HG02852 (cell line): ENCODE data around the gene ALKAL2.

Source experiments
- ATAC-seq: cut with Tn5 transposase; IDR thresholded peaks from one replicate; pipeline ENCODE4 v1.9.1; 2021; ENCODE audit warnings: mild to moderate bottlenecking, moderate library complexity; ENCODE audit not compliant: unreplicated experiment

The ALKAL2 gene

DNA sequence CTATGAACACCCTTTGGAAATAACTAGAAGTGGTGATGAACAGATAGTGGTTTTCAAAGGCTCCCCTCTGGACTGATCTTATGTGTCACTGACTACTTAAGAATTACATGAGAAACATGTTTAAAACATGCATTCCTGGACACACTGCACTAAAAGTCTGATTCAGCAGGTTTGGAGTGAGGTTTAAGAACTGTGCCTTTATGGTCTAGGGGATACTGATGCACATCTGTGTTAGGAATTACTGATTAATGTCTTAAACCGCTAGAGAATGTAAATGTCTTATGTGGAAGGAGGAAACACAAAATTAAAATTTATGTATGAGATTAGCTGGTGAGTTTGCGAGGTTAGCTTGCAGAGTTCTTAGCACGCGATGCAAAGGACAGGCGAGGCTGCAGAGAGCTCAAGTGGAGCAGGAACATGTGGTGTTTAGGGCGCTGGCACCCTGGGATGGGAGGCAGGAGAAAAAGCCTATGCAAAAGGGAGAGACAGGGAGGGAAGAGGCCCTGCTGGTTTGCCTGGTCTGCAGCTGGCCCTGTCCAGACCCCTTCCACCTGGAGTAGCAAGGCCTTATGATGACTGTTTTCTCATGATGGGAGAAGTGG is 35.8 kb downstream of the ALKAL2 start:
- ATAC-seq: no peak

DNA sequence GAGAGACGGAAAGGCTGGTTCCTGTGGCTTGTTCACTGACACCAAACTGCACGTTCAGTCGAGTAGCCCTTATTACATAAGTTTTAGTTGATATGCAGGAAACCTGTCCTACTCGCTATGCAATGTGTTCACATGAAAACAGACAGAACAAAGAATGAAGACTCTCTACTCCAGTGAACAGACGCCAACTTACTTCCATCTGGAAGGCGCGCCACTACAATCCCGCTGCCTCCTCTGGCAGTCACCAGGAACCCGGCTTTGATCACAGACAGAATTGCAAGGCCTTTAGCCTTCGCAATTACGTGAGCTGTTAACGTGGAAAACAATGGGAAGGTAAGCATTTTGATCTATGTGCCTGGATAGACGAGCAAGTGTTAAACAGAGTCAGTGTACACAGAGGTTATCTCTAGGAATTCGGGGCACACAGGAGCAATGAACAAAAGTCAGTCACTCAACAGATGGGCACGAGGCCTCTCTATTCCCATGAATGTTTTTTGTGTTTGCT is 38.3 kb downstream of the ALKAL2 start:
- no peak for ATAC-seq

DNA sequence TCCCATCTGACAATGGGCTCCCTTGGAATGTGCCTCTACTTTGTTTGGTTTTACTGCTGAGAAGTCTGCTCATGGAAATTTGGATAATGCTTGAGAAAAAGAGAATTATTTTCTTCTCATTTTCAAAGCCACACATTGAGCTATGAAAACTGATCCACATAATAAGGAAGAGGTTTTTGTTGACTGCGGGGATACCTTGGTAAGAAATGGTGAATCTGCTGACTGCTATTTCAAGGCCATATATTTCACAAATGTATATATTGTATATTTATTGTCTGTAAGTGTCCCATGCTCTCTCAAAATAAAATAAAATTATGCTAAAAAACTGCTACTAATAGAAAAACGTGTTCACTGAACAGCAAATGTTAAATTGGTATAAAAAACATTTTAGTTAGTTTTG is 39.2 kb downstream of the ALKAL2 start:
- no peak for ATAC-seq

DNA sequence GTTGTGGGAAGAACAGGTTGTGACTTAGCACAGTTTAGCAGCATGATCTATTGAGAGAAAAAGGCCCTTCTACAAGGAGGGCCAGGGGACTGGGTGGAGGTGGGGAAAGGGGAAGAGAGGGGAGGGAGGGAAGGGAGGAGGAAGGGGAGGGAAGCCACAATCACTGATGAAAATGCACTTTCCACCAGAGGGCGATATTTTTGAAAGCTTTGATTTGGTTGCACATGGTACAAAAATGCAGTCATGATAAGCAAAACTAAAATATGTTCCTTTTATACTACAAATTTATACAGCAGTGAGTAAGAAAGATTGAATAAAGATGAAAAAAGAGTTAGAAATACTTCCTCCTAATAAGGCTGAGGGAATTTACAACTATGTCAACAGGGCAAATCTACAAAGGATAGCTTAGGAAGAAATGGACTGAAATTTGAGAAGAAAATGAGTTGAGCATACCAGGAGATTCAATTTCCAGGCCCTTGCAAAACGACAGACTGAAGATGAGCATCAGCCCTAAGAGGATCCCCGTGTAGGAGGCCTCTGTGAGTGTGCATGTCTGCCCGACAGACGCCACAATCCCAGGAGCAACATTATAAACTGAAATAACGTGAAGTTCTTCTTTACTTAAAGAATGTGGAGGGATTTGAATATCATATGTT is 41.3 kb downstream of the ALKAL2 start:
- peak; percentile 61 for ATAC-seq

DNA sequence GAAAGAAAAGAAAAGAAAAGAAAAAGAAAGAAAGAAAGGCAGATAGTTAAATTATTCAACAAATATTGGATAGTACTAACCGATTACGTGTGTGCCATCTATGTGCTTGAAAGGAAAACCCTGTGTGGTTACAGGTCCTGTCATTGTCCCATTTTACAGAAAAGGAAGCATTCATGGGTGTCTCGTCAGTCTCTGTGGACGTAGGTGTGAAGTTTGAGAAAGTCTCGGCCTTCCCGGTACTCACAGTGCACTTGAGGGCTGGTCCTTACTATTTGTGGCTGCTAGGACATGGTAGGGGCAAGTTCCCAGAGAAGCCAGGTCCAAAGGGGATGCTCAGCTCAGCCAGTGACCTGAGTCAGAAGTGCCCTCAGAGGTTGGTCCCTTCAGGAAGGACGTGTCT is 43.3 kb downstream of the ALKAL2 start:
- ATAC-seq: no peak

DNA sequence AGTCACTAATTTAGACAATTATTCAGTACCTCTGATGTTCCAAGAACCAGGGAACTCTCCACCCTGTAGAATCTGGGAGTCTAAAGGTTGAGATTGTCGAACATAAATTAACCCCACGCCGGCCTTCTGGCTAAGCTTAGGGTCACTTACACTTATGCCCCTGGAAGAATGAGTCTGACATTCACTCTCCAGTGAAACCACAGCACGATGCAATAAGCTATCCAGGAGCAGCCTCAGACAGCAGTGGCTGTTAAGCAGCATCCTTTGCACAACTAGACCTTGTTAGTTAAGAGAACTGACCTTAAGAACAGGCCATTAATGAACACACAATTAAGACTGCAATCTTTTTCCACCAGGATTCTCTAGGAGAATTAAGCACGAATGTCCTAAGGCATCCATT is 49.0 kb downstream of the ALKAL2 start:
- ATAC-seq: no peak

DNA sequence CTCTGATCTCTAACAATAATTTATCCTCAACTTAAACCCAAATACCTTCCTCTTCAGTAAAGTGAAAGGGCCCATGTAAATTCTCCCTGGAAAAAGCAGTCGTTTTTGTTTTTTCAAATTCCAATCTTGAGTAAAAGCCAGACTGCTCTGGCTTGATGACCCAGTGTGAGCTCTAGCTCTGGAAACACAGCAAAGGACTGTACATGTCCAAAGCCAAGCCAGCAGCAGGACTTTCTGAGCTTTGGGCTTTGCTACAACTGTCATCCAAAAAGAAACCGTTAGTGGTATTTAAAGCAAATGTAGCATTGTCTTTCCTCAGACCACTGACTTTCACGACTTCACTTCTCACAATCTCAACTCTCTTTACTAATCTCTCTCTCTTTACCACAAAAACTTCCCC is 49.5 kb downstream of the ALKAL2 start:
- no peak for ATAC-seq

DNA sequence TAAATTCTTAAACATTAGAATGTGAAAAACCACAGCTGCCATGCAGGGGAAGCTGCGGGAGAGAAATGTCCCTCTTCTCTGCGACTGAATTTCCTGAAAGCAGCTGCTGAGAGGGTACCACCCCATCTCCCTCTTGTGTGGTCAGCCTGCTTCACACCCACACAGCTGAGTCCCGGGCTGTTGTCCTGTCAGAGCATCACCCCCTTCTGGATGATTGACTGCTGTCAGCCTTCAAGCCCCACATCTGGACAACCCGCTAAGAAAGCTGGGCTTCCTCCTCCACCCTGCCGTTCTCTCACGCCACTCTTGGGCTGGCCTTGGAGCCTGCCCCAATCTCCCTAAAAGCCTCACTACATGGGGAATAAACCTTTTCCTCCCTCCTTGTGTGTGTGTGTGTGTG is 50.0 kb downstream of the ALKAL2 start:
- no peak for ATAC-seq

DNA sequence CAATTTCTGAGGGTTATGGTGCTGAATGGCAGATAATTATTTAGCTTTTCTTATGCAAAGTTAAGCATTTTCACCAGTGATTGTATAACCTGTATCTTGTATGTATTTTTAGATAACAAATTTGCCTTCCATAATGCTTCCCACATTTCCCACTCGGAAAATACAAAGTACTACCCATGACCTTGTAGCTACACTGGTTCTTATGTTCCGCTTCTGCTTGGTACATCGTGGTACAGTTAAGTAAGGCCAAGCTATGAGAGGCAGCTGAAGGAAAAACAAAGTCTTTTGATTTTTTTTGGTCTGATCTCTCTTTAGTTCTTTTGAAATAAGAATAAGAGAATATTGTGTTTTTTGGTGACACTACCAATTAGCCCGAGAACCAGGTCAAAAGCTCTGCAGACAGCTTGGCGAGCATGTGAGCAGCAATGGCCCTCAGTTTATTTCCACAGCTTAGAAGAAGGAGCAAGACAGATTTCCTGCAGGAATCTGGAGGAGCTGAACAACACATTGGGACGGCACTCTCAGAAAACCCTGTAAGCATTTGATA is 50.8 kb downstream of the ALKAL2 start:
- ATAC-seq: no peak

DNA sequence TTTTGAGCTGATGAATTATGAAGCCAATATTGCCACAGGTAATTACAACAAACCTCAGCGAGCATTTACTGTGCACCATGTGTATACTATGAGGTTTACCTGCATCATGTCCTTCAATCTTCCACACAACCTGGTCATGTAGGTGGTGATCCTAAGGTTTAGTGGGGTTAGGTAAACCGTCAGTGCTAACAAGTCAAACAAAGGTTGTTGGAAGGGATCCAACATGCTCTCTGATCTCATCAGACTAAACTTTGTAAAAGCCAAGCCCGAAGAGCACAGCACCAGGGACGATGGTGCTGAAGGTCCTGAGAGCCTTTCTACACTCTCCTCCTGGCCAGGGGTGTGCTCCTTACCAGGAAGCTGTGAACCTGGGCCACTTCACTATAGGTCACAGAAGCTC is 53.5 kb downstream of the ALKAL2 start:
- ATAC-seq: no peak

DNA sequence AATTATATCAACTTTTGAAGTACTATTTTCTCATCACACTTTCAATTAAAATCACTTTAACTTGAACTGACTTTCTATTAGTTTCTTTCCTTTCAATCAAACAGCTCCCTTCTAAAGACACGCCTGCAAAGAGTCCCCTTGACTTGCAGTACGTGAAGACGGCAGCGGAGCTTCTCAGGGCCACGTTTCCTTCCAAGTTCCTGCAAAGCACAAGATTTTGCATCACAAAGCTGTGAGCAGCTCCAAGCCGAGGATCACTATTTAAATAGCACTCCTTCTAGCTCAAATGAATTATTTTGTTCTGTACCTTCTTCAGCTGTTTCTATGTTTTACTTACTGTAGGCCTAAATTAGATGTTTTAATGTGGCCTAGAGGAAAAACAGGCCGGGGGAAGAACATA is 54.9 kb downstream of the ALKAL2 start:
- ATAC-seq: no peak

DNA sequence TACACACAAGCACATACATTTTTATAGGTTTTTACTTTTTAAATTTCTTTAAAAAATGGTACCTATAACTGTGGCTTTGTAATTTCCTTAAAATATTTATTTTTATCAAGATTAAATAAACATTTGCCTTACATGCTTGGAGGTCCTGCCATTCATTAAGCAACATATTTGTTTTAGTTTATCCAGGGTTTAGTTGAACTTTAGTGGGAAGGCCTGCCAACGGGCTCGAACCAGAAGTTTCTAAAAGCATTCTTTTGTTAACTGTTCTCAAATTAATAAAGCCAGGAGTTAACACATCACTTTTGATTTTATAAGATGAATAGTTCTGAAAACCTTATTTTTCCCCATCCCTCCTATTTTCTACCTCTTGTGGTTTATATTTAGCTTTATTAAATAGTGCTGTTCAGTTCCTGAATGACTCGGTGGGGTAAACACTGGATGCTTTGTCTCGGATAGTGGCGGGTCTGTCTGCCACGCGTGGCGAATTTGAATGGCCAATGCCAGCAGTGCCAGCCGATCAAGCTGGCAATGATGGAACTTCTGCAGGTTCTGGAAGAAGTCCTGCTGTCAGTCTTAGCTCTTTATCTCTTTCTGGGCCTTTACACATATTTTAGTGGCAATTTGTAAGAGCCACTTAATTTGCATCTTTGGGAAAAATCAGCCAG is 56.2 kb downstream of the ALKAL2 start:
- no peak for ATAC-seq
